ENCODE data around the gene LIF.
"Not testable (repeated sequence)": the region's sequence is repeated elsewhere in the genome, so short reads cannot be mapped to it uniquely, and the experiment has no call there.

GRCh38 chr22:30234325-30234724 lies 12.2 kb downstream of the LIF start:
- TF ChIP-seq CTCF (conservative IDR thresholded peaks at IDR 0.05; ENCODE audit: low read length); EZH2phosphoT487 (IDR thresholded peaks at IDR 0.05; ENCODE audit: borderline replicate concordance, low read depth, low read length): not testable (repeated sequence)

Data from OCI-LY7 (cell line).